Measurements from ENCODE around the gene KCNJ5. TPM values are rescaled to one million over a fixed set of nuclear protein-coding genes. Genes with fewer than 3 reads are reported as not detected.

Gene KCNJ5
- total RNA-seq, 1 donor from 2014 or later, result 0.52 TPM

DNA sequence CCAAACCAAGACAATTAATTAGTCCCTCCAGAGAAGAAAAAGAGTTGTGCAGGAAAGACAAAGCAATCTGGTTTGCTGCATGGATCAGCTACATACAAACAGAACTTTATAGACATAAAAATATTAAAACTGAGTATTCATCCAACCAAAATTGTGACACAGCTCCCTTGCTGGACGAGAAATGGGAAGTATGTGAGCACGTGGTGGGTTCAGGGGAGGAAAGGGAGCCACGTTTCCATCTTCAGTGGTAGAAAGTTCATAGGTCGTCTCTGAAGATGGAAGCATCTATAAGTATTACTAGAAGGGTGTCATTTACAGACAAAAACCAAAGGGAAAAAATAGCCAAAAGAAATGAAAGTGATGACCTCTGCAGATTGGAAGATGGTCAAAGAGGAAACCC lies 7.1 kb upstream of the KCNJ5 start:
- peaks cover 11 to 16% (median 16%) of the 10 kb centered on the region in 3 donors for H3K27me3 ChIP-seq (ENCODE audit: control insufficient read depth in 3 of 3, insufficient read depth in 3 of 3, low read length in 3 of 3)
- no peaks in the 10 kb centered on the region for H3K9me3 ChIP-seq (ENCODE audit: control insufficient read depth in 3 of 3, low read length in 3 of 3)
- H3K4me1 ChIP-seq (ENCODE audit: control insufficient read depth in 3 of 3, insufficient read depth in 3 of 3, low read length in 3 of 3), result no peaks in the 10 kb centered on the region
- no peak overlapping the region for H3K9ac ChIP-seq (ENCODE audit: low read depth in 1 of 3, low read length in 3 of 3)
- H3K27ac ChIP-seq (ENCODE audit: low read depth, low read length), result no peak overlapping the region
- no peak overlapping the region for H3K4me3 ChIP-seq (ENCODE audit: low read length in 3 of 3)
- H3K36me3 ChIP-seq (ENCODE audit: control insufficient read depth in 3 of 3, insufficient read depth in 3 of 3, low read length in 3 of 3), result no peaks in the 10 kb centered on the region

DNA sequence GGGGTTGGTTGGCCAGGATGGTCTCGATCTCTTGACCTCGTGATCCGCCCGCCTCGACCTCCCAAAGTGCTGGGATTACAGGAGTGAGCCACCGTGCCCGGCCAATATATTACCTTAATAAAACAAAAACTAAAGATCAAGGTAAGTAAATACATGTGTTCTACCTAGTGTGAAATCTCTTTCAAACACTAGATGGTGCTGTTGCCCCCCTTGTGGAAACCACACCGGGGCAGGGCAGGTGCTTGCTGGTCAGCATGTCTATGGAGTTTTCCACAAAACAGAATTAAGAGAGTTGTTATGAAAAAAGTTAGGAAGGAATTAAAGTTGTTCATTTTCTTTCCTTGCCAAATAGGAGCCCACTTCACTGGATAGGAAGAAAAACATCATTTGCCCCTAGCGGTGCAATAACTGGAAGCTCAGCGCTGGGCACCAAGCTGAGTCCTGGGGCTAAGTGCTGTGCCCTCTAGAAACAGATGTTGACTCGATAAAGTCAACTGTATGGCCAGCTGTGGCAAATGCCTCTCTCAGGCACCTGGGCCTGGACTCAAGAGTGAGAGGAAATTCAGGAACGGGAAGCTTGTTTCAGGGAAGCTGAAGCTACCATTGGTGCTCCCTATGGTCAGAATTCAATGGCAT lies 6.3 kb upstream of the KCNJ5 start:
- Histone ChIP-seq H3K4me1 (ENCODE audit: control insufficient read depth in 3 of 3, insufficient read depth in 3 of 3, low read length in 3 of 3) (no peaks in the 10 kb centered on the region), H3K27me3 (ENCODE audit: control insufficient read depth in 3 of 3, insufficient read depth in 3 of 3, low read length in 3 of 3) (peaks cover 14 to 20% (median 20%) of the 10 kb centered on the region in 3 donors), H3K9ac (ENCODE audit: low read depth in 1 of 3, low read length in 3 of 3) (no peak overlapping the region), H3K4me3 (ENCODE audit: low read length in 3 of 3) (no peak overlapping the region), H3K9me3 (ENCODE audit: control insufficient read depth in 3 of 3, low read length in 3 of 3) (no peaks in the 10 kb centered on the region), H3K36me3 (ENCODE audit: control insufficient read depth in 3 of 3, insufficient read depth in 3 of 3, low read length in 3 of 3) (no peaks in the 10 kb centered on the region), H3K27ac (ENCODE audit: low read depth, low read length) (no peak overlapping the region)

DNA sequence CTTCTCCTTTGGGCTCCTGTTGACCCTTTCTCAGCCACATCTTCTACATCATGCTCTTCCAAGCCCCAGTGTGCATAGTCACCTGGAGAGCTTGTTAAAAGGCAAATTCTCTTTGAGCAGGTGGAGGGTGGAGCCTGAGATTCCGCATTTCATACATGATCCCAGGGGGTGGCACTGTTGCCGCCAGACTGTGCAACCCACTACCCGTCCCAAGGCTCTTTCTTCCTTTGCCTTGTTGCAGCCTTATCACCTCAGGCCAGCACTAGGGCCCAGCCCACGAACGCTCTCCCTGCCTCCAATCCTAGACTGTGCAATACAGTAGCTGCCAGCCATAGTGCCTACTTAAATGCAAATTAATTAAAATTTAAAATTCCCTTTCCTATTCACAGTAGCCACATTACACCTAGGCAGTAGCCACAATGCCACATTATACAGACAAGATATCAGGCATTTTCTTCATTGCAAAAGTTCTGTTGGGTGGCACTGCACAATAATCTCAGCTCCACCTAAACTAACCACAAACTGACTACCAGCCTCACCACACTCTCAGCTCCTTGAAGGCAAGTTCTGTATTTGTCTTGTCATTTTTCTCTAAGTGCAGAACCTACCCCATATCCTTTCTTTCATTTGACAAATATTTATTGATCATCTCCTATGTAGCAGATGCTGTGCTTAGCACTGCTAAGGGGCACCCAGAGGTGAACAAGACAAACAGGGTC lies 4.6 kb upstream of the KCNJ5 start:
- Histone ChIP-seq H3K27ac (ENCODE audit: low read depth, low read length) (no peak overlapping the region), H3K27me3 (ENCODE audit: control insufficient read depth in 3 of 3, insufficient read depth in 3 of 3, low read length in 3 of 3) (peaks cover 20 to 26% (median 25%) of the 10 kb centered on the region in 3 donors), H3K36me3 (ENCODE audit: control insufficient read depth in 3 of 3, insufficient read depth in 3 of 3, low read length in 3 of 3) (no peaks in the 10 kb centered on the region), H3K9me3 (ENCODE audit: control insufficient read depth in 3 of 3, low read length in 3 of 3) (no peaks in the 10 kb centered on the region), H3K9ac (ENCODE audit: low read depth in 1 of 3, low read length in 3 of 3) (no peak overlapping the region), H3K4me3 (ENCODE audit: low read length in 3 of 3) (no peak overlapping the region), H3K4me1 (ENCODE audit: control insufficient read depth in 3 of 3, insufficient read depth in 3 of 3, low read length in 3 of 3) (peaks cover 0 to 10% (median 0%) of the 10 kb centered on the region in 3 donors)

- Histone ChIP-seq H3K27me3 (ENCODE audit: control insufficient read depth in 3 of 3, insufficient read depth in 3 of 3, low read length in 3 of 3) (peaks cover 19 to 30% (median 28%) of the 10 kb centered on the region in 3 donors), H3K9ac (ENCODE audit: low read depth in 1 of 3, low read length in 3 of 3) (no peak overlapping the region), H3K36me3 (ENCODE audit: control insufficient read depth in 3 of 3, insufficient read depth in 3 of 3, low read length in 3 of 3) (no peaks in the 10 kb centered on the region), H3K4me3 (ENCODE audit: low read length in 3 of 3) (no peak overlapping the region), H3K9me3 (ENCODE audit: control insufficient read depth in 3 of 3, low read length in 3 of 3) (no peaks in the 10 kb centered on the region), H3K27ac (ENCODE audit: low read depth, low read length) (no peak overlapping the region), H3K4me1 (ENCODE audit: control insufficient read depth in 3 of 3, insufficient read depth in 3 of 3, low read length in 3 of 3) (peaks cover 0 to 10% (median 0%) of the 10 kb centered on the region in 3 donors)
Measured at GRCh38 chr11:128888034-128888985, 2.8 kb upstream of the KCNJ5 start.

GRCh38 chr11:128889657-128890213 lies 1.4 kb upstream of the KCNJ5 start:
- H3K4me3 ChIP-seq (ENCODE audit: low read length in 3 of 3), result no peak overlapping the region
- H3K36me3 ChIP-seq (ENCODE audit: control insufficient read depth in 3 of 3, insufficient read depth in 3 of 3, low read length in 3 of 3), result no peaks in the 10 kb centered on the region
- H3K27me3 ChIP-seq (ENCODE audit: control insufficient read depth in 3 of 3, insufficient read depth in 3 of 3, low read length in 3 of 3), result peaks cover 17 to 30% (median 30%) of the 10 kb centered on the region in 3 donors
- H3K9me3 ChIP-seq (ENCODE audit: control insufficient read depth in 3 of 3, low read length in 3 of 3), result no peaks in the 10 kb centered on the region
- peaks cover 0 to 10% (median 0%) of the 10 kb centered on the region in 3 donors for H3K4me1 ChIP-seq (ENCODE audit: control insufficient read depth in 3 of 3, insufficient read depth in 3 of 3, low read length in 3 of 3)
- H3K9ac ChIP-seq (ENCODE audit: low read depth in 1 of 3, low read length in 3 of 3), result no peak overlapping the region
- H3K27ac ChIP-seq (ENCODE audit: low read depth, low read length), result no peak overlapping the region

DNA sequence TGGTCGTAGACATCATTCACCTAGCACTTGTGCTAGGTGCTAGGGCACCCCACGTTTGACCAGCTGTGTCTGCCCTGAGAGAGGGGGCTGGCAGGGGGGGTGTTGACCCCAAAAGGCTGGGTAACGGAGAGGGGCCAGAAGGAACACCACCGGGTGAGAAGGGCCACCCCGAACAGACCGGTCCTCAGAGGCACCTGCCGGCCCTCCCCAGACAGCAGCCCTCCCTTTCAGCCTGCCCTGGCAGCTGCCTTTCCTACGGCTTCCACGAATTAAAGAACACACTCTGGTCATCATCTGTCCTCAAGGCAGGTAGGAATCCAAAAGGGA lies 977 bp upstream of the KCNJ5 start:
- H3K4me1 ChIP-seq (ENCODE audit: control insufficient read depth in 3 of 3, insufficient read depth in 3 of 3, low read length in 3 of 3), result peaks cover 0 to 10% (median 0%) of the 10 kb centered on the region in 3 donors
- H3K9me3 ChIP-seq (ENCODE audit: control insufficient read depth in 3 of 3, low read length in 3 of 3), result no peaks in the 10 kb centered on the region
- peaks cover 17 to 30% (median 30%) of the 10 kb centered on the region in 3 donors for H3K27me3 ChIP-seq (ENCODE audit: control insufficient read depth in 3 of 3, insufficient read depth in 3 of 3, low read length in 3 of 3)
- H3K36me3 ChIP-seq (ENCODE audit: control insufficient read depth in 3 of 3, insufficient read depth in 3 of 3, low read length in 3 of 3), result no peaks in the 10 kb centered on the region
- peak overlapping the region in 2 of 3 donors; percentile 55 to 67 for H3K4me3 ChIP-seq (ENCODE audit: low read length in 3 of 3)
- H3K27ac ChIP-seq (ENCODE audit: low read depth, low read length), result no peak overlapping the region
- H3K9ac ChIP-seq (ENCODE audit: low read depth in 1 of 3, low read length in 3 of 3), result no peak overlapping the region

DNA sequence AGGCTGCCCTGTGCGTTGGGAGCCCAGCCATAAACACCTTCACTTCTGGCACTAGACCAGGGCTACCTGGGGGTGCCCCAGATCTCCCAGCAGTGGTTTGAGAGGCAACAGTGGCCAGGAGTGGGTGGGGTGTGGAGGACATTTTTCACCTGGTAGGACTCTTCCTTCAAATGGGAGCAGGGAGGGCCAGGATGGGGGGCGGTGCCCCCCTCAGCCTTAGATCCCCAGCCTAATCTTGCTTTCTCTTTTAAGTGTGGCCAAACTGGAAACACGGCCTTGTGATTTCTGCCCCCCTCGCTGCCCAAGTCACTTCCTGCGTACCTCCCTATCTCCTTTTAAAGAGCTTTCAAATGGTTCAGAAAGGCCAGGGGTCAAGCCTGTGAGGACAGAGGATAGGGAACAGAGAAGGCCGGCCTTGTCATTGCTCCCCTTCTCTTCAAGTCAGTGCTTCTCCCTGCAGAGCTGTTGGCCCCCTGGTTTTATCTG lies 800 bp downstream of the KCNJ5 start:
- Histone ChIP-seq H3K9ac (ENCODE audit: low read depth in 1 of 3, low read length in 3 of 3) (no peak overlapping the region), H3K9me3 (ENCODE audit: control insufficient read depth in 3 of 3, low read length in 3 of 3) (no peaks in the 10 kb centered on the region), H3K27ac (ENCODE audit: low read depth, low read length) (no peak overlapping the region), H3K27me3 (ENCODE audit: control insufficient read depth in 3 of 3, insufficient read depth in 3 of 3, low read length in 3 of 3) (peaks cover 13 to 30% (median 30%) of the 10 kb centered on the region in 3 donors), H3K4me3 (ENCODE audit: low read length in 3 of 3) (no peak overlapping the region), H3K4me1 (ENCODE audit: control insufficient read depth in 3 of 3, insufficient read depth in 3 of 3, low read length in 3 of 3) (peaks cover 0 to 10% (median 0%) of the 10 kb centered on the region in 3 donors), H3K36me3 (ENCODE audit: control insufficient read depth in 3 of 3, insufficient read depth in 3 of 3, low read length in 3 of 3) (no peaks in the 10 kb centered on the region)

DNA sequence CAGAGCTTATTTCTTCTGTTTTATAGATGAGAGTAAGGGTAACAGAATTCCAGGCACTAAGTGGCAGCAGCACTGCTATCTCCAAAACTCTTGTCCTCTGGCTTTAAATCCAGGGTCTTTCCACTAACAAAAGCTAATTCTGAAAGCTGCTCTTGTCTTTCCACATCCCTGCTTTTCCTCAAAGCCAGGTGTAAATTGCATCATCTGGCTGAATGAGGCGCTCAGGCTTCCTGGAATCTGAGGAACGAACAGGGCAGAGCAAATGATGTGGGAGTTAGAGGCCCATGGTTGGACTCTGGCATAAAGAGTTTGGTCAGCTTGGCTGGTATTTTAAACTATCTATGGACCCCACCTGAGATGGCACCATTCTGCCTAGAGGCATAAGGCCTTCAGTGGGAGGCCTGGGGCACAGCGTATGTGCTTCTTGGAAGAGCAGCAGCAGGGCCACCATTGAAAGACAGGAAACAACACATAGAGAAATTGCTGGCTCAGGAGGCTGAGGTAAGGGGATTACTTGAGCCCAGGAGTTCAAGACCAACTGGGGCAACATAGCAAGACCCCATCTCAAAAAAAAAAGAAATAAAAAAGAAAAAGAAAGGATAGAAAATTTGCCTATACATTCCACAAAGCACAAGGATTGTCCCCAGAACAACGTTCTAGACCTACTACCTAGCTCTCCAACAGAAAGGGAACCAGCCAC lies 1.9 kb downstream of the KCNJ5 start:
- Histone ChIP-seq H3K4me1 (ENCODE audit: control insufficient read depth in 3 of 3, insufficient read depth in 3 of 3, low read length in 3 of 3) (peaks cover 0 to 10% (median 0%) of the 10 kb centered on the region in 3 donors), H3K4me3 (ENCODE audit: low read length in 3 of 3) (no peak overlapping the region), H3K36me3 (ENCODE audit: control insufficient read depth in 3 of 3, insufficient read depth in 3 of 3, low read length in 3 of 3) (no peaks in the 10 kb centered on the region), H3K9ac (ENCODE audit: low read depth in 1 of 3, low read length in 3 of 3) (no peak overlapping the region), H3K27ac (ENCODE audit: low read depth, low read length) (no peak overlapping the region), H3K27me3 (ENCODE audit: control insufficient read depth in 3 of 3, insufficient read depth in 3 of 3, low read length in 3 of 3) (peaks cover 13 to 30% (median 29%) of the 10 kb centered on the region in 3 donors), H3K9me3 (ENCODE audit: control insufficient read depth in 3 of 3, low read length in 3 of 3) (no peaks in the 10 kb centered on the region)
